GM18951 (cell line): ENCODE measurements around the gene ABCA9.

Experiments
- POLR2A ChIP-seq: IDR thresholded peaks from 4 replicates; pipeline ENCODE4 v1.6.1; 2011; ENCODE audit warnings: mild to moderate bottlenecking; ENCODE audit not compliant: insufficient read length, insufficient read depth; ENCODE audit errors: extremely low read depth
- in situ Hi-C: fragments of 300-500 bp; cut with MboI; formaldehyde crosslinking; loops from one replicate; pipeline ENCODE4 v1.12.0; 2022; ENCODE audit warnings: low sequenced_read_pairs, mixed read lengths, inconsistent platforms; ENCODE audit not compliant: unreplicated experiment

Gene ABCA9

GRCh38 chr17:69059458-69060175 is 1.1 kb downstream of the ABCA9 start:
- TF ChIP-seq POLR2A = no peak
- in situ Hi-C loops = no loop called here

GRCh38 chr17:69058165-69058564 is 2.6 kb downstream of the ABCA9 start:
- in situ Hi-C loops = no loop called here
- no peak for TF ChIP-seq POLR2A

GRCh38 chr17:69057280-69057679 is 3.4 kb downstream of the ABCA9 start:
- in situ Hi-C loops = no loop called here
- no peak for TF ChIP-seq POLR2A

- TF ChIP-seq POLR2A = no peak
- in situ Hi-C loops = no loop called here
These were observed 4.4 kb downstream of the ABCA9 start for GRCh38 chr17:69056179-69056823.

- TF ChIP-seq POLR2A = no peak
- in situ Hi-C loops = no loop called here
These were observed 5.4 kb downstream of the ABCA9 start for GRCh38 chr17:69055334-69055733.

GRCh38 chr17:69050999-69051775 is 9.5 kb downstream of the ABCA9 start:
- in situ Hi-C loops = no loop called here
- no peak for TF ChIP-seq POLR2A

GRCh38 chr17:69048634-69049033 is 12.1 kb downstream of the ABCA9 start:
- in situ Hi-C loops = no loop called here

GRCh38 chr17:69047368-69048263 is 13.1 kb downstream of the ABCA9 start:
- in situ Hi-C loops = no loop called here
- no peak for TF ChIP-seq POLR2A

More at GRCh38 chr17:69048634-69049033, 12.1 kb downstream of the ABCA9 start:
- TF ChIP-seq POLR2A = no peak

GRCh38 chr17:69046121-69046807 is 14.5 kb downstream of the ABCA9 start:
- in situ Hi-C loops = no loop called here
- TF ChIP-seq POLR2A = no peak

- in situ Hi-C loops = no loop called here
- TF ChIP-seq POLR2A = no peak
These were observed 15.1 kb downstream of the ABCA9 start for GRCh38 chr17:69045646-69046045.

- in situ Hi-C loops = no loop called here
- TF ChIP-seq POLR2A = no peak
These were observed 16.4 kb downstream of the ABCA9 start for GRCh38 chr17:69044371-69044770.

- in situ Hi-C loops = no loop called here
- no peak for TF ChIP-seq POLR2A
These were observed 17.5 kb downstream of the ABCA9 start for GRCh38 chr17:69043098-69043734.

GRCh38 chr17:69042308-69042707 is 18.4 kb downstream of the ABCA9 start:
- TF ChIP-seq POLR2A = no peak
- in situ Hi-C loops = no loop called here
